A549 (cell line): ENCODE data around the gene TSTD1. TPM values are rescaled to one million over a fixed set of nuclear protein-coding genes. Genes with fewer than 3 reads are reported as not detected.

Experiments used
- ATAC-seq, 2 experiments: fragments of 200-7000 bp in 1 of 2; fragments of >200 bp in 1 of 2; cut with Nextera tagmentation in 1 of 2; cut with Tn5 transposase in 1 of 2; 3 replicates each; pipeline versions ENCODE4 v1.8.0 to v1.9.1; 2018 to 2020; ENCODE audit warnings: mild to moderate bottlenecking in 1 of 2, moderate library complexity in 1 of 2
- CTCF ChIA-PET: fragments of 300-600 bp; sonication (Branson Sonifier 250); formaldehyde crosslinking; extraction: SDS; loops from one replicate; lab custom pipeline; 2021; ENCODE audit warnings: antibody characterized with exemption, inconsistent platforms; lab: Yijun Ruan, JAX
- POLR2A ChIA-PET: fragments of 350-600 bp; formaldehyde crosslinking; extraction: SDS; loops from one replicate; lab custom pipeline; 2021; ENCODE audit warnings: antibody characterized with exemption, inconsistent platforms; lab: Yijun Ruan, JAX
- DNase-seq, 2 experiments: peaks; one replicate each; pipeline versions ENCODE4 v3.0.0 to v3.0.0-alpha.2; 2011 to 2016; ENCODE audit warnings: low read depth in 1 of 2, low spot score in 1 of 2
- FAIRE-seq: peaks from 2 replicates; lab custom pipeline; 2011; peaks lifted over from hg19 to GRCh38; lab: Jason Lieb, UNC
- H3K27ac ChIP-seq, 2 experiments: fragments of >200 bp; sonication (Bioruptor Twin); formaldehyde crosslinking; 3 replicates each; pipeline ENCODE4 v1.5.1; 2016 to 2017
- H3K4me1 ChIP-seq: fragments of >200 bp; sonication (Bioruptor Twin); formaldehyde crosslinking; 3 replicates; pipeline ENCODE4 v1.6.1; 2016
- H3K4me2 ChIP-seq: fragments of >200 bp; sonication (Bioruptor Twin); formaldehyde crosslinking; 3 replicates; pipeline ENCODE4 v1.6.1; 2016
- H3K4me3 ChIP-seq: fragments of >200 bp; sonication (Bioruptor Twin); formaldehyde crosslinking; 3 replicates; pipeline ENCODE4 v1.5.1; 2016
- H3K9me3 ChIP-seq: fragments of >200 bp; sonication (Bioruptor Twin); formaldehyde crosslinking; 3 replicates; pipeline ENCODE4 v1.6.1; 2016
- ATOH8 ChIP-seq: fragments of 250-450 bp; sonication (Bioruptor Pico); IDR thresholded peaks from 2 replicates; pipeline ENCODE4 v1.5.0; 2020; ENCODE audit warnings: low read depth, mild to moderate bottlenecking, moderate library complexity
- BHLHE40 ChIP-seq: IDR thresholded peaks from 2 replicates; pipeline ENCODE4 v1.6.1; 2012; ENCODE audit warnings: low read depth, low read length, inconsistent platforms
- CBX8 ChIP-seq: fragments of 200-600 bp; sonication (generic); IDR thresholded peaks from 2 replicates; pipeline ENCODE4 v1.6.1; 2016
- CEBPB ChIP-seq, 2 experiments: fragments of >200 bp in 1 of 2; sonication (Bioruptor Twin) in 1 of 2; formaldehyde crosslinking in 1 of 2; IDR thresholded peaks; 2 replicates each; pipeline ENCODE4 v1.6.1; 2012 to 2016
- CHD2 ChIP-seq: fragments of 150-350 bp; IDR thresholded peaks from 2 replicates; pipeline ENCODE4 v1.6.1; 2014; ENCODE audit warnings: low read length; ENCODE audit not compliant: partially characterized antibody
- EHF ChIP-seq: fragments of 250-450 bp; sonication (Bioruptor Pico); IDR thresholded peaks from 2 replicates; pipeline ENCODE4 v1.5.0; 2020; ENCODE audit warnings: mild to moderate bottlenecking
- ESRRA ChIP-seq: fragments of 150-350 bp; IDR thresholded peaks from 2 replicates; pipeline ENCODE4 v1.6.1; 2014; ENCODE audit warnings: mild to moderate bottlenecking, low read length, borderline replicate concordance
- FOSB ChIP-seq: fragments of 250-450 bp; sonication (Bioruptor Pico); IDR thresholded peaks from 2 replicates; pipeline ENCODE4 v1.5.0; 2020; ENCODE audit warnings: mild to moderate bottlenecking, moderate library complexity
- HDAC2 ChIP-seq: fragments of 200-600 bp; sonication (generic); IDR thresholded peaks from 2 replicates; pipeline ENCODE4 v1.6.1; 2016
- KDM5A ChIP-seq: fragments of 200-600 bp; sonication (generic); IDR thresholded peaks from 2 replicates; pipeline ENCODE4 v1.6.1; 2016; ENCODE audit warnings: antibody characterized with exemption, mild to moderate bottlenecking
- MAZ ChIP-seq: fragments of 150-350 bp; IDR thresholded peaks from 2 replicates; pipeline ENCODE4 v1.6.1; 2014; ENCODE audit warnings: antibody characterized with exemption, low read depth, low read length, borderline replicate concordance
- NR3C1 ChIP-seq: fragments of >200 bp; sonication (Bioruptor Twin); formaldehyde crosslinking; IDR thresholded peaks from 3 replicates; pipeline ENCODE4 v1.6.1; 2017
- POLR2A ChIP-seq: IDR thresholded peaks from 2 replicates; pipeline ENCODE4 v1.6.1; 2012; ENCODE audit warnings: mild to moderate bottlenecking, low read length
- POLR2AphosphoS2 ChIP-seq: conservative IDR thresholded peaks from 2 replicates; pipeline ENCODE4 v1.6.1; 2012; ENCODE audit warnings: low read length, improper control_type of control experiment, inconsistent platforms
- RAD21 ChIP-seq, 2 experiments: fragments of >200 bp in 1 of 2; sonication (Bioruptor Twin) in 1 of 2; formaldehyde crosslinking in 1 of 2; IDR thresholded peaks in 1 of 2; conservative IDR thresholded peaks in 1 of 2; 2 replicates in 1 of 2; 3 replicates in 1 of 2; pipeline ENCODE4 v1.6.1; 2012 to 2018; ENCODE audit warnings: inconsistent platforms in 1 of 2
- RARB ChIP-seq: fragments of 250-450 bp; sonication (Bioruptor Pico); IDR thresholded peaks from 2 replicates; pipeline ENCODE4 v1.8.0; 2021; ENCODE audit warnings: mild to moderate bottlenecking, moderate library complexity
- TP53 ChIP-seq: fragments of 250-450 bp; sonication (Bioruptor Pico); IDR thresholded peaks from 2 replicates; pipeline ENCODE4 v1.5.0; 2021; ENCODE audit warnings: mild to moderate bottlenecking, moderate library complexity
- ZC3H11A ChIP-seq: fragments of 450-650 bp; IDR thresholded peaks from 2 replicates; pipeline ENCODE4 v1.6.1; 2014; ENCODE audit warnings: antibody characterized with exemption, mild to moderate bottlenecking
- ZFP36 ChIP-seq: fragments of 450-650 bp; IDR thresholded peaks from 2 replicates; pipeline ENCODE4 v1.6.1; 2014; ENCODE audit warnings: borderline replicate concordance; ENCODE audit not compliant: partially characterized antibody
- ZNF302 ChIP-seq: fragments of 250-450 bp; sonication (Bioruptor Pico); IDR thresholded peaks from 2 replicates; pipeline ENCODE4 v1.9.0; 2021; ENCODE audit warnings: inconsistent platforms, mild to moderate bottlenecking, moderate library complexity
- ZSCAN20 ChIP-seq: fragments of 250-450 bp; sonication (Bioruptor Pico); IDR thresholded peaks from 2 replicates; pipeline ENCODE4 v1.8.0; 2022; ENCODE audit warnings: mild to moderate bottlenecking, moderate library complexity
- WGBS: methylation state at CpG from one replicate; pipeline ENCODE4 v1.1.6; 2017; ENCODE audit errors: missing lambda C conversion rate; 5-methylcytosine and 5-hydroxymethylcytosine counted together
- polyA plus RNA-seq, 4 experiments: library from polyadenylated mRNA; depleted of rRNA in 3 of 4; stranded (reverse); fragments of >200 nt; fragmentation: RNase III in 1 of 4; extraction: RNeasy Plus Mini Kit Qiagen cat#74134 plus additional on column Dnase treatment in 1 of 4; gene quantifications; 2 replicates in 3 of 4; 3 replicates in 1 of 4; pipeline ENCODE4 v1.2.3, GENCODE V29; 2011 to 2017

Gene TSTD1
- polyA plus RNA-seq, 2 of the 4 experiments (the other 2 are of a cell fraction) = 0.17 TPM; not detected in 1

- no peak for TF ChIP-seq MAZ
Observed at GRCh38 chr1:161008869-161009510, 29.8 kb downstream of the TSTD1 start (continued).

- CTCF ChIA-PET = interaction anchor here (0.7 to 3.3 kb wide), 4 partner anchors 9 to 65 kb away, joined by 3 to 16 read pairs (median 5); no protein-coding TSS in a partner anchor
- POLR2A ChIA-PET = interaction anchor here (0.7 kb wide), 1 partner anchor 137 kb away, joined by 3 read pairs; no protein-coding TSS in a partner anchor
- no peak for TF ChIP-seq BHLHE40
- no peak for TF ChIP-seq ATOH8
- TF ChIP-seq CHD2 = no peak
- ATAC-seq (no peak), DNase-seq (no peak), FAIRE-seq (no peak)
- Histone ChIP-seq H3K4me3 (no peak overlapping the region), H3K4me1 (peaks cover 25% of the 10 kb centered on the region), H3K4me2 (no peak overlapping the region), H3K27ac (peak overlapping the region in 1 of 2 experiments; percentile 65; a peak in 1 of 6 replicates), H3K9me3 (no peaks in the 10 kb centered on the region)
- 96% methylated on average over 2 of the region's 2 CpGs for WGBS
Observed at GRCh38 chr1:161007369-161007768, 31.4 kb downstream of the TSTD1 start.

GRCh38 chr1:161006563-161006962 is 32.2 kb downstream of the TSTD1 start:
- ATAC-seq = no peak
- POLR2A ChIA-PET = no interaction called here

GRCh38 chr1:161001525-161001924 is 37.2 kb downstream of the TSTD1 start:
- ChIA-PET POLR2A (interaction anchor here (1.5 kb wide), 1 partner anchor 44 kb away, joined by 3 read pairs; the partner anchor contains the start of gene USF1), CTCF (interaction anchor here (1.1 to 11.1 kb wide), 3 partner anchors 12 to 95 kb away, joined by 3 to 176 read pairs (median 34); partner anchors contain the start of genes F11R and KLHDC9)
- H3K4me3 ChIP-seq = no peak overlapping the region
- 75% methylated on average over 5 of the region's 5 CpGs for WGBS
- ATAC-seq = no peak
- no peak for FAIRE-seq
- no peak for DNase-seq
- TF ChIP-seq FOSB (CRISPR knock-in tag) (no peak), ZNF302 (no peak), CBX8 (no peak), POLR2AphosphoS2 (no peak), POLR2A (no peak), CEBPB (IDR thresholded peaks at IDR 0.05) (no peak), ZC3H11A (no peak)
- TF ChIP-seq, all 56 proteins: peak for 0
- H3K27ac ChIP-seq = no peak overlapping the region
- no peak overlapping the region for H3K4me2 ChIP-seq
- H3K4me1 ChIP-seq = peaks cover 11% of the 10 kb centered on the region; the same call in 2 of the 3 replicates
- no peaks in the 10 kb centered on the region for H3K9me3 ChIP-seq

More at GRCh38 chr1:161006563-161006962, 32.2 kb downstream of the TSTD1 start:
- CTCF ChIA-PET = interaction anchor here (1.1 to 4.0 kb wide), 4 partner anchors 8 to 91 kb away, joined by 3 to 22 read pairs (median 12); no protein-coding TSS in a partner anchor
- TF ChIP-seq HDAC2 (no peak), NR3C1 (no peak), ZFP36 (no peak), ESRRA (no peak), TP53 (CRISPR knock-in tag) (no peak), KDM5A (no peak), EHF (CRISPR knock-in tag) (no peak), ZSCAN20 (CRISPR knock-in tag) (no peak), RARB (CRISPR knock-in tag) (no peak), FOSB (CRISPR knock-in tag) (no peak), RAD21 (conservative IDR thresholded peaks at IDR 0.05 in 1 of 2, IDR thresholded peaks at IDR 0.05 in 1 of 2) (no peak)
- TF ChIP-seq, all 56 proteins: peak for 0
- no peak for DNase-seq
- Histone ChIP-seq H3K4me1 (peaks cover 18% of the 10 kb centered on the region), H3K27ac (peak overlapping the region in 1 of 2 experiments; percentile 19; a peak in 1 of 6 replicates), H3K4me2 (no peak overlapping the region), H3K4me3 (no peak overlapping the region), H3K9me3 (no peaks in the 10 kb centered on the region)
- no peak for FAIRE-seq
- WGBS = 90% methylated on average over 8 of the region's 8 CpGs
